Measurements from ENCODE around the gene SPDYC. TPM values are rescaled to one million over a fixed set of nuclear protein-coding genes. Genes with fewer than 3 reads are reported as not detected.
A peak's percentile ranks its signal among the peaks of the same experiment; 100 is the strongest.

Gene SPDYC
- total RNA-seq, 2 donors from 2014 or later = not detected

DNA sequence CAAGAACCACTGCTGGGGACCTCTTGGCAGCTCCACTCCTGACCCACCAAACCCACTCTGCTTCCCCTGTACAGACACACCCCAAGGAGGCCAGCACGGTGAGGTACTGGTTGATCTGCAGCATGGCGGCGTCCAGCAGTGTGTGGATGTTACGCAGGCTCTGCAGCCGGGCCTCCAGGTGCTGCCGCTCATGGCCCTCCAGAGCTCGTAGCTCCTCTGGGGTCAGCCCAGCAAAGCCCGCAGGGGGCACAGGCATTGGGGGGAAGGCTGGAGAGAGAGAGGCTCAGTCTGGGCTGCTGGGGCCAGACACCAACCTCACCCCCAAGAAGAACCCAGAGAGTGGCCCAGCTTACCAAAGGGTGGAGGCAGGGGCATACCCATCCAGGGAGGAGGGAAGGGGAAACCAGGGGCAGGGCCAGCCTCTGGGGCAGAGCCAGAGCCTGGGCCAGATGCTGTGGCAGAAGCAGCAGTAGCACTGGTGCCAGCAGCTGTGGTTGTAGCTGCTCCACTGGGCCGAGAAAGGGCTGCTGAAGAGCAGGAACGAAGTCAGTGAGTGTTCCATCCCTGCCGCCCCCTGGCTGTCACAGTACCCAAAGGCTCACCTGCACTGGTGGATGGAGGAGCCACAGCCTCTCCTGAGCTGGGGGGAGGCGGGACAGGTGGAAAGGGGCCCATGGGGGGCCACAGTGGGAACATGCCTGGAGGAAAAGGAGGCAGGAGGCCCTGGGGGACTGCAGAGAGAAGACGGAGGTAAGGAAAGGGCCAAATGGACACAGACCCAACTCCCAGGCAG is 40.2 kb upstream of the SPDYC start:
- DNase-seq (ENCODE audit: low spot score) = no peak
- ATAC-seq (ENCODE audit: insufficient number of reproducible peaks, low FRiP score, low read depth) = no peak
- no peak overlapping the region for H3K27ac ChIP-seq
- no peaks in the 10 kb centered on the region for H3K9me3 ChIP-seq
- no peak overlapping the region for H3K4me3 ChIP-seq
- no peaks in the 10 kb centered on the region for H3K27me3 ChIP-seq (replicated peaks; ENCODE audit: insufficient read depth)
- TF ChIP-seq, protein P1, sequence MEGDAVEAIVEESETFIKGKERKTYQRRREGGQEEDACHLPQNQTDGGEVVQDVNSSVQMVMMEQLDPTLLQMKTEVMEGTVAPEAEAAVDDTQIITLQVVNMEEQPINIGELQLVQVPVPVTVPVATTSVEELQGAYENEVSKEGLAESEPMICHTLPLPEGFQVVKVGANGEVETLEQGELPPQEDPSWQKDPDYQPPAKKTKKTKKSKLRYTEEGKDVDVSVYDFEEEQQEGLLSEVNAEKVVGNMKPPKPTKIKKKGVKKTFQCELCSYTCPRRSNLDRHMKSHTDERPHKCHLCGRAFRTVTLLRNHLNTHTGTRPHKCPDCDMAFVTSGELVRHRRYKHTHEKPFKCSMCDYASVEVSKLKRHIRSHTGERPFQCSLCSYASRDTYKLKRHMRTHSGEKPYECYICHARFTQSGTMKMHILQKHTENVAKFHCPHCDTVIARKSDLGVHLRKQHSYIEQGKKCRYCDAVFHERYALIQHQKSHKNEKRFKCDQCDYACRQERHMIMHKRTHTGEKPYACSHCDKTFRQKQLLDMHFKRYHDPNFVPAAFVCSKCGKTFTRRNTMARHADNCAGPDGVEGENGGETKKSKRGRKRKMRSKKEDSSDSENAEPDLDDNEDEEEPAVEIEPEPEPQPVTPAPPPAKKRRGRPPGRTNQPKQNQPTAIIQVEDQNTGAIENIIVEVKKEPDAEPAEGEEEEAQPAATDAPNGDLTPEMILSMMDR (IDR thresholded peaks at IDR 0.05) = no peak
- H3K36me3 ChIP-seq = peaks cover 70% of the 10 kb centered on the region
- H3K4me1 ChIP-seq (ENCODE audit: control insufficient read depth in 1 of 2, low read depth in 2 of 2) = peaks cover 15 to 20% of the 10 kb centered on the region in 2 donors

DNA sequence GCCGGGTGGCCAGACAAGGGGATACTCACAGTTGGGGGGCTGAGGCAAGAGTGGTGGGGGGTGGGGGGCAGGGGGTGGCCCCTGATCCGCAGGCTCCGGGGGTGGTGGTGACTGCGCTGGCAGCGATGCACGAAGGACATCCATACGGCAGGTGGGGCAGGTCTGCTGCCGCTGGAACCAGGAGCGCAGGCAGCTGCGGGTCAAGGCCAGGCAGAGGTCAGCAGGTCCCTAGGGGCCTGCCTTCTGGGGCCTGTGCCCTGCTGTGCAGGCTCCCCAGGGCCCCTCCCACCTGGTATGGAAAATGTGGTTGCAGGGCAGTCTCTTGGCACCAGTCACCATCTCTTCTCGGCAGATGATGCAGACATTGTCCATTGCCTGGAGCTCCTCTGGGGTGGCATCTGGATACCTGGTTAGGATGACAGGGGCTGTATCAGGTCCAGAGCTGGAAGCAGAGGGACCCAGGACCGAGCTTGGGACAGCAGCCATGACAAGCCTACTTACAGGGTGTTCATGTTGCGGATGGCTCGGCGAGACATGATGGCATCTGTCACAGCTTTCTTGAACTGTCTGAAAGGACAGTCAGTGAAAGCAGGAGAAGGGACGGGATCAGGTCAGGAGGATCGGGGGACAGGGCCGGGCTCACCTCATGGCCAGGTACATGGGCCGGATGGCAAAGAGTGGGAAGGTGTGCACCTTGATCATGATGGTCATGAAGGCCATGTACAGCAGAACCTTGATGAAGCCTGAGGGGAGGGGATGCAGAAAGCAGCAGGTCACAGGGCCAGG is 39.2 kb upstream of the SPDYC start:
- H3K36me3 ChIP-seq = peaks cover 63% of the 10 kb centered on the region
- no peak overlapping the region for H3K4me3 ChIP-seq
- H3K27me3 ChIP-seq (replicated peaks; ENCODE audit: insufficient read depth) = no peaks in the 10 kb centered on the region
- TF ChIP-seq, protein P1 (IDR thresholded peaks at IDR 0.05) = no peak
- ATAC-seq (ENCODE audit: insufficient number of reproducible peaks, low FRiP score, low read depth) (no peak), DNase-seq (ENCODE audit: low spot score) (no peak)
- H3K4me1 ChIP-seq (ENCODE audit: control insufficient read depth in 1 of 2, low read depth in 2 of 2) = peaks cover 15 to 27% of the 10 kb centered on the region in 2 donors
- no peak overlapping the region for H3K27ac ChIP-seq
- no peaks in the 10 kb centered on the region for H3K9me3 ChIP-seq

DNA sequence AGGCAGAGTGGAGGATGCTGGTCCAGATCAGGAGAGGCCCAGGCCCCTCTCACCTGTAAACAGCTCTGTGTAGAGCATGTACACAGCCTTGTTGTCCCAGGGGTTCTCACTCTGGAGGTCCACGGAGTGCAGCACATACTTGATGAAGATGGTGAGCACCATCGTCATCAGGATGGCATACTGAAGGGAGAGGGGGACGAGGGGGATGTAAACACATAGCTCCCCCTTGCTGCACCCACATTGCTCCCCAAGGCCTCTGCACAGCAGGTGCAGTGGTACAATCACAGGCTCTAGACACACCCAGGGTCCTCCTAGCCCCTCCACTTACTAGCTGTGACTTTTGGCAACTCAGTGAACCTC is 38.6 kb upstream of the SPDYC start:
- no peak for DNase-seq (ENCODE audit: low spot score)

GRCh38 chr11:65131895-65132237 is 38.2 kb upstream of the SPDYC start:
- TF ChIP-seq, protein P1 (IDR thresholded peaks at IDR 0.05) = no peak
- no peaks in the 10 kb centered on the region for H3K9me3 ChIP-seq
- no peak overlapping the region for H3K4me3 ChIP-seq
- H3K27ac ChIP-seq = no peak overlapping the region
- ATAC-seq (ENCODE audit: insufficient number of reproducible peaks, low FRiP score, low read depth) = no peak
- peaks cover 15 to 31% of the 10 kb centered on the region in 2 donors for H3K4me1 ChIP-seq (ENCODE audit: control insufficient read depth in 1 of 2, low read depth in 2 of 2)
- DNase-seq (ENCODE audit: low spot score) = no peak
- H3K36me3 ChIP-seq = peaks cover 53% of the 10 kb centered on the region
- no peaks in the 10 kb centered on the region for H3K27me3 ChIP-seq (replicated peaks; ENCODE audit: insufficient read depth)

More for the DNA sequence above, 38.6 kb upstream of the SPDYC start:
- Histone ChIP-seq H3K36me3 (peaks cover 57% of the 10 kb centered on the region), H3K4me3 (no peak overlapping the region), H3K27ac (no peak overlapping the region), H3K4me1 (ENCODE audit: control insufficient read depth in 1 of 2, low read depth in 2 of 2) (peaks cover 15 to 31% of the 10 kb centered on the region in 2 donors), H3K27me3 (replicated peaks; ENCODE audit: insufficient read depth) (no peaks in the 10 kb centered on the region), H3K9me3 (no peaks in the 10 kb centered on the region)
- TF ChIP-seq, protein P1 (IDR thresholded peaks at IDR 0.05) = no peak
- no peak for ATAC-seq (ENCODE audit: insufficient number of reproducible peaks, low FRiP score, low read depth)

- Histone ChIP-seq H3K27ac (no peak overlapping the region), H3K36me3 (peaks cover 48% of the 10 kb centered on the region), H3K4me3 (peak overlapping the region; percentile 81)
Measured at GRCh38 chr11:65132238-65132987, 37.6 kb upstream of the SPDYC start.

More at GRCh38 chr11:65132238-65132987, 37.6 kb upstream of the SPDYC start:
- peaks cover 15 to 31% of the 10 kb centered on the region in 2 donors for H3K4me1 ChIP-seq (ENCODE audit: control insufficient read depth in 1 of 2, low read depth in 2 of 2)
- no peak for DNase-seq (ENCODE audit: low spot score)
- TF ChIP-seq, protein P1 (IDR thresholded peaks at IDR 0.05) = no peak
- no peaks in the 10 kb centered on the region for H3K9me3 ChIP-seq
- ATAC-seq (ENCODE audit: insufficient number of reproducible peaks, low FRiP score, low read depth) = no peak
- no peaks in the 10 kb centered on the region for H3K27me3 ChIP-seq (replicated peaks; ENCODE audit: insufficient read depth)
